GM11168 (cell line): ENCODE results near the gene SIGLEC5.

Experiments used
- in situ Hi-C: fragments of 300-500 bp; cut with MboI; formaldehyde crosslinking; loops from one replicate; pipeline ENCODE4 v1.12.0; 2022; ENCODE audit warnings: low sequenced_read_pairs; ENCODE audit not compliant: unreplicated experiment

Gene SIGLEC5

GRCh38 chr19:51632126-51632525, 1.9 kb upstream of the SIGLEC5 start:
- in situ Hi-C loops: no loop called here

GRCh38 chr19:51628153-51628939, 1.9 kb downstream of the SIGLEC5 start:
- in situ Hi-C loops: no loop called here

- in situ Hi-C loops: no loop called here
Measured at GRCh38 chr19:51627491-51628138, 2.6 kb downstream of the SIGLEC5 start.

GRCh38 chr19:51626675-51627074, 3.5 kb downstream of the SIGLEC5 start:
- in situ Hi-C loops: no loop called here

GRCh38 chr19:51621178-51621577, 9.0 kb downstream of the SIGLEC5 start:
- in situ Hi-C loops: no loop called here

- in situ Hi-C loops: no loop called here
Measured at GRCh38 chr19:51615991-51616390, 14.2 kb downstream of the SIGLEC5 start.

- in situ Hi-C loops: no loop called here
Measured at GRCh38 chr19:51614789-51615188, 15.4 kb downstream of the SIGLEC5 start.

- in situ Hi-C loops: no loop called here
Measured at GRCh38 chr19:51610576-51610975, 19.6 kb downstream of the SIGLEC5 start.

GRCh38 chr19:51607920-51608562, 22.2 kb downstream of the SIGLEC5 start:
- in situ Hi-C loops: no loop called here

- in situ Hi-C loops: no loop called here
Measured at GRCh38 chr19:51607077-51607476, 23.1 kb downstream of the SIGLEC5 start.

GRCh38 chr19:51602189-51602854, 27.9 kb downstream of the SIGLEC5 start:
- in situ Hi-C loops: no loop called here

GRCh38 chr19:51600940-51601580, 29.1 kb downstream of the SIGLEC5 start:
- in situ Hi-C loops: no loop called here

GRCh38 chr19:51599084-51599483, 31.1 kb downstream of the SIGLEC5 start:
- in situ Hi-C loops: no loop called here

GRCh38 chr19:51598159-51598915, 31.9 kb downstream of the SIGLEC5 start:
- in situ Hi-C loops: no loop called here

- in situ Hi-C loops: no loop called here
Measured at GRCh38 chr19:51595190-51596175, 34.7 kb downstream of the SIGLEC5 start.

GRCh38 chr19:51594774-51595109, 35.5 kb downstream of the SIGLEC5 start:
- in situ Hi-C loops: no loop called here

- in situ Hi-C loops: no loop called here
Measured at GRCh38 chr19:51593969-51594773, 36.0 kb downstream of the SIGLEC5 start.
